K562 (cell line): ENCODE measurements around the gene ULBP2. TPM values are rescaled to one million over a fixed set of nuclear protein-coding genes. Genes with fewer than 3 reads are reported as not detected.

Source experiments
- ATAC-seq: fragments of 200-7000 bp; cut with Tn5 transposase; 3 replicates; pipeline ENCODE4 v1.9.1; 2020; ENCODE audit warnings: moderate library complexity
- BruUV-seq: library from RNA; stranded (reverse); fragments of 400-500 nt; replicated peaks from 2 replicates; lab custom pipeline; 2021; lab: Mats Ljungman, UMichigan
- CTCF ChIA-PET: fragments of 300-600 bp; formaldehyde crosslinking; extraction: SDS; loops from one replicate; lab custom pipeline; 2021; ENCODE audit warnings: low intra/inter-chr PET ratio; lab: Yijun Ruan, JAX
- POLR2A ChIA-PET: fragments of 300-600, 350-650 bp; sonication (Branson Sonifier 250); formaldehyde crosslinking; extraction: SDS; loops from one replicate; lab custom pipeline; 2021; ENCODE audit warnings: antibody characterized with exemption, inconsistent platforms; lab: Yijun Ruan, JAX
- DNase-seq, 4 experiments: peaks; one replicate each; pipeline versions ENCODE4 v3.0.0 to v3.0.0-alpha.2; 2011 to 2018; ENCODE audit warnings: low spot score in 3 of 4, mixed read lengths in 3 of 4; ENCODE audit errors: extremely low read depth in 1 of 4
- FAIRE-seq: peaks from 2 replicates; lab custom pipeline; 2011; peaks lifted over from hg19 to GRCh38; lab: Jason Lieb, UNC
- H2AFZ ChIP-seq: 2 replicates; pipeline ENCODE4 v1.6.0; 2011; ENCODE audit warnings: low read depth, low read length, control low read depth, inconsistent platforms
- H3K27ac ChIP-seq: fragments of 200-600 bp; 3 replicates; pipeline ENCODE4 v1.8.0; 2011; ENCODE audit warnings: low read depth, mild to moderate bottlenecking, control low read depth, inconsistent platforms, low read length, moderate library complexity, mixed read lengths; ENCODE audit errors: extremely low read depth
- H3K27me3 ChIP-seq, 2 experiments: fragments of 300-600 bp in 1 of 2; 2 replicates in 1 of 2; 3 replicates in 1 of 2; pipeline versions ENCODE4 v1.6.0 to v1.8.0; 2011; ENCODE audit warnings: inconsistent platforms in 2 of 2, low read length in 2 of 2, mild to moderate bottlenecking in 1 of 2, mixed read lengths in 1 of 2, moderate library complexity in 1 of 2; ENCODE audit not compliant: control insufficient read depth in 2 of 2, insufficient read depth in 2 of 2
- H3K36me3 ChIP-seq: fragments of 300-600 bp; 3 replicates; pipeline ENCODE4 v1.8.0; 2011; ENCODE audit warnings: mild to moderate bottlenecking, low read length, inconsistent platforms; ENCODE audit not compliant: control insufficient read depth, insufficient read depth
- H3K4me1 ChIP-seq, 2 experiments: fragments of 200-600 bp in 1 of 2; replicated peaks in 1 of 2; 2 replicates in 1 of 2; 3 replicates in 1 of 2; pipeline versions ENCODE4 v1.5.1 to v1.8.0; 2011; ENCODE audit warnings: inconsistent platforms in 2 of 2, low read length in 2 of 2, mild to moderate bottlenecking in 1 of 2, mixed read lengths in 1 of 2, moderate library complexity in 1 of 2; ENCODE audit not compliant: control insufficient read depth in 2 of 2, insufficient read depth in 2 of 2
- H3K4me2 ChIP-seq: 2 replicates; pipeline ENCODE4 v1.6.1; 2011; ENCODE audit warnings: low read length, control low read depth, inconsistent platforms, mixed read lengths; ENCODE audit not compliant: insufficient read depth
- H3K4me3 ChIP-seq: fragments of 200-600 bp; sonication (generic), shearing (Covaris generic); 2 replicates; pipeline ENCODE4 v1.5.1; 2016; ENCODE audit warnings: control low read depth, inconsistent platforms
- H3K79me2 ChIP-seq: fragments of 200-600 bp; 3 replicates; pipeline ENCODE4 v1.8.0; 2011; ENCODE audit warnings: low read length, inconsistent platforms; ENCODE audit not compliant: control insufficient read depth, insufficient read depth
- H3K9ac ChIP-seq, 2 experiments: 2 replicates each; pipeline versions ENCODE4 v1.6.0 to v1.6.1; 2011; ENCODE audit warnings: low read depth in 2 of 2, low read length in 2 of 2, control low read depth in 1 of 2, inconsistent platforms in 1 of 2, mild to moderate bottlenecking in 1 of 2, mixed read lengths in 1 of 2; ENCODE audit not compliant: insufficient read depth in 1 of 2
- H3K9me1 ChIP-seq: one replicate; pipeline ENCODE4 v1.6.0; 2011; ENCODE audit warnings: inconsistent platforms, mild to moderate bottlenecking, low read length, moderate library complexity; ENCODE audit not compliant: control insufficient read depth, insufficient read depth
- H3K9me3 ChIP-seq: replicated peaks from 2 replicates; pipeline ENCODE4 v1.5.1; 2011; ENCODE audit warnings: low read depth, low read length, inconsistent platforms; ENCODE audit not compliant: control insufficient read depth, insufficient read depth
- H4K20me1 ChIP-seq: replicated peaks from 2 replicates; pipeline ENCODE4 v1.6.1; 2011; ENCODE audit warnings: low read length, inconsistent platforms, mixed read lengths; ENCODE audit not compliant: control insufficient read depth, insufficient read depth
- ATF4 ChIP-seq: fragments of 450-650 bp; formaldehyde crosslinking; IDR thresholded peaks from 2 replicates; pipeline ENCODE4 v1.4.0; 2022; ENCODE audit warnings: mild to moderate bottlenecking, moderate library complexity
- ATF7 ChIP-seq: fragments of 450-650 bp; IDR thresholded peaks from 2 replicates; pipeline ENCODE4 v1.7.1; 2014; ENCODE audit warnings: mild to moderate bottlenecking, moderate library complexity
- DMBX1 ChIP-seq: fragments of 250-450 bp; sonication (Bioruptor Pico); IDR thresholded peaks from 2 replicates; pipeline ENCODE4 v1.8.0; 2022; ENCODE audit warnings: inconsistent platforms, mild to moderate bottlenecking, moderate library complexity, borderline replicate concordance
- EP300 ChIP-seq: IDR thresholded peaks from 2 replicates; pipeline ENCODE4 v1.6.1; 2012; ENCODE audit warnings: low read length, improper control_type of control experiment
- GATA2 ChIP-seq: sonication (generic); formaldehyde crosslinking; IDR thresholded peaks from 2 replicates; pipeline ENCODE4 v1.4.0; 2020; ENCODE audit warnings: mild to moderate bottlenecking, missing genetic modification reagents
- HBP1 ChIP-seq: fragments of 450-650 bp; formaldehyde crosslinking; IDR thresholded peaks from 2 replicates; pipeline ENCODE4 v1.4.0; 2022; ENCODE audit warnings: missing genetic modification characterization
- PRDM10 ChIP-seq: fragments of 450-650 bp; IDR thresholded peaks from 2 replicates; pipeline ENCODE4 v1.6.1; 2018; ENCODE audit not compliant: partially characterized antibody
- WGBS: fragments of 100-300 bp; shearing (Covaris generic); methylation state at CpG from one replicate; pipeline ENCODE4 v1.1.6; 2016; ENCODE audit warnings: low coverage, mixed read lengths; ENCODE audit not compliant: insufficient coverage; ENCODE audit errors: missing lambda C conversion rate; 5-methylcytosine and 5-hydroxymethylcytosine counted together
- in situ Hi-C: fragments of 300-500 bp; cut with MboI; formaldehyde crosslinking; loops from 4 replicates; pipeline ENCODE4 v1.15.0; 2018; ENCODE audit warnings: inconsistent platforms, mixed read lengths
- intact Hi-C: fragments of 100-400 bp; cut with micrococcal nuclease; formaldehyde crosslinking; loops from 2 replicates; pipeline ENCODE4 v1.14.2; 2022
- polyA plus RNA-seq, 8 experiments: library from polyadenylated mRNA; depleted of rRNA in 4 of 8; stranded (reverse) in 5 of 8; unstranded in 3 of 8; fragments of >200 nt; fragmentation: Nextera tagmentation in 2 of 8; fragmentation: Illumina TruSeq in 1 of 8; extraction: Ambion mirVana in 2 of 8; extraction: Trizol in 1 of 8; gene quantifications; 2 replicates each; pipeline versions ENCODE4 v1.2.1 to v1.2.3, GENCODE V29; 2011 to 2014; ENCODE audit warnings: inconsistent platforms in 1 of 8, missing spikeins in 1 of 8
- total RNA-seq, 7 experiments: library from RNA; depleted of rRNA in 6 of 7; stranded (reverse); fragments of >200 nt in 6 of 7; fragmentation: Illumina TruSeq in 2 of 7; extraction: Trizol in 2 of 7; gene quantifications; 2 replicates each; pipeline versions ENCODE4 v1.2.1 to v1.2.3, GENCODE V29; 2011 to 2021; ENCODE audit warnings: low replicate concordance in 1 of 7
- TF ChIP-seq, protein P1 (sequence below), 2 experiments: fragments of 450-650 bp in 1 of 2; sonication (generic) in 1 of 2; formaldehyde crosslinking in 1 of 2; IDR thresholded peaks in 1 of 2; conservative IDR thresholded peaks in 1 of 2; 2 replicates each; pipeline versions ENCODE4 v1.6.1 to v1.8.1; 2016 to 2023; ENCODE audit warnings: mild to moderate bottlenecking in 2 of 2, moderate library complexity in 2 of 2, inconsistent platforms in 1 of 2, missing genetic modification reagents in 1 of 2

Gene ULBP2
- total and polyA plus RNA-seq, 9 of the 15 experiments (the other 6 are each of a cell fraction or from before 2014, with no cell fraction given): 0.50 to 5.3 (median 1.2) TPM

GRCh38 chr6:149948616-149949015 is 6.8 kb downstream of the ULBP2 start:
- Histone ChIP-seq H3K9me3 (no peaks in the 10 kb centered on the region), H3K27me3 (peaks cover 11 to 33% of the 10 kb centered on the region in 2 experiments), H3K79me2 (no peaks in the 10 kb centered on the region), H3K4me2 (no peak overlapping the region), H4K20me1 (peaks cover 5% of the 10 kb centered on the region; the same call in 1 of the 2 replicates), H3K27ac (no peak overlapping the region), H2AFZ (no peak overlapping the region), H3K4me1 (no peaks in the 10 kb centered on the region), H3K4me3 (no peak overlapping the region), H3K36me3 (no peaks in the 10 kb centered on the region), H3K9me1 (no peaks in the 10 kb centered on the region), H3K9ac (no peak overlapping the region)
- POLR2A ChIA-PET: interaction anchor here (0.8 kb wide), 2 partner anchors 71 to 80 kb away, joined by 3 to 4 read pairs; no protein-coding TSS in a partner anchor
- DNase-seq: no peak
- FAIRE-seq: peak; percentile 37
- TF ChIP-seq EP300 (no peak), ATF7 (0 out of 2 replicates have a peak, but pooled peaks have one; percentile 27), PRDM10 (no peak), HBP1 (no peak), GATA2 (CRISPR knock-in tag) (no peak), DMBX1 (CRISPR knock-in tag) (no peak), ATF4 (CRISPR knock-in tag) (no peak)
- TF ChIP-seq, protein P1, sequence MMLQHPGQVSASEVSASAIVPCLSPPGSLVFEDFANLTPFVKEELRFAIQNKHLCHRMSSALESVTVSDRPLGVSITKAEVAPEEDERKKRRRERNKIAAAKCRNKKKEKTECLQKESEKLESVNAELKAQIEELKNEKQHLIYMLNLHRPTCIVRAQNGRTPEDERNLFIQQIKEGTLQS (IDR thresholded peaks at IDR 0.05): peak; percentile 47; the same call in 1 of the 2 replicates
- TF ChIP-seq, protein P1 (CRISPR knock-in tag; conservative IDR thresholded peaks at IDR 0.05): no peak
- under 1% methylated on average over 5 of the region's 5 CpGs for WGBS
- CTCF ChIA-PET: no interaction called here
- ATAC-seq: no peak
- in situ Hi-C loops (loop anchor here (10.0 kb wide), 1 partner anchor 456 kb away; no protein-coding TSS in a partner anchor), intact Hi-C loops (no loop called here)
- no TSS peak for BruUV-seq
